ENCODE measurements around the gene ARSI. TPM values are rescaled to one million over a fixed set of nuclear protein-coding genes. Genes with fewer than 3 reads are reported as not detected.

ARSI gene
- total RNA-seq, 1 experiment from 2014 or later: 6.3 TPM

GRCh38 chr5:150346592-150346991 lies 43.9 kb upstream of the ARSI start:
- no TSS peak for BruUV-seq (replicated peaks)
- H2AFZ ChIP-seq (ENCODE audit: low read length): no peak overlapping the region
- H3K36me3 ChIP-seq (ENCODE audit: low read depth, low read length): no peaks in the 10 kb centered on the region
- no peak for DNase-seq
- H4K20me1 ChIP-seq (ENCODE audit: low read length): no peaks in the 10 kb centered on the region
- ChIA-PET CTCF (no interaction called here), POLR2A (ENCODE audit: unreplicated experiment) (no interaction called here)
- no peak for ATAC-seq
- no peaks in the 10 kb centered on the region for H3K9me3 ChIP-seq (ENCODE audit: low read length)
- no peak overlapping the region for H3K9ac ChIP-seq (ENCODE audit: low read length)
- peaks cover 5% of the 10 kb centered on the region for H3K4me1 ChIP-seq (ENCODE audit: insufficient read depth, low read length)
- H3K4me2 ChIP-seq (ENCODE audit: low read length): no peak overlapping the region
- no peaks in the 10 kb centered on the region for H3K79me2 ChIP-seq (ENCODE audit: low read length)
- TF ChIP-seq CTCF (conservative IDR thresholded peaks at IDR 0.05; ENCODE audit: low read depth, low read length) (no peak), EZH2 (IDR thresholded peaks at IDR 0.05; ENCODE audit: low read length, unreplicated experiment) (no peak), EZH2phosphoT487 (IDR thresholded peaks at IDR 0.05; ENCODE audit: borderline replicate concordance, low read length) (no peak)
- no peak overlapping the region for H3K4me3 ChIP-seq (ENCODE audit: low read length)
- no peak overlapping the region for H3K27ac ChIP-seq (ENCODE audit: low read length)
- no peaks in the 10 kb centered on the region for H3F3A ChIP-seq (ENCODE audit: low read length, unreplicated experiment)
- H3K9me2 ChIP-seq (replicated peaks; ENCODE audit: low read length): no peaks in the 10 kb centered on the region
- H3K27me3 ChIP-seq (ENCODE audit: low read length): no peaks in the 10 kb centered on the region
- intact Hi-C loops (cut with micrococcal nuclease): no loop called here

GRCh38 chr5:150345716-150346115 lies 43.0 kb upstream of the ARSI start:
- Histone ChIP-seq H3K27ac (ENCODE audit: low read length) (no peak overlapping the region), H3K27me3 (ENCODE audit: low read length) (no peaks in the 10 kb centered on the region), H3K9me3 (ENCODE audit: low read length) (no peaks in the 10 kb centered on the region), H3K4me2 (ENCODE audit: low read length) (no peak overlapping the region), H4K20me1 (ENCODE audit: low read length) (no peaks in the 10 kb centered on the region), H3K9me2 (replicated peaks; ENCODE audit: low read length) (no peaks in the 10 kb centered on the region), H3K36me3 (ENCODE audit: low read depth, low read length) (no peaks in the 10 kb centered on the region), H3K4me1 (ENCODE audit: insufficient read depth, low read length) (peaks cover 1% of the 10 kb centered on the region), H3K4me3 (ENCODE audit: low read length) (no peak overlapping the region), H2AFZ (ENCODE audit: low read length) (no peak overlapping the region), H3F3A (ENCODE audit: low read length, unreplicated experiment) (no peaks in the 10 kb centered on the region), H3K9ac (ENCODE audit: low read length) (no peak overlapping the region), H3K79me2 (ENCODE audit: low read length) (no peaks in the 10 kb centered on the region)
- BruUV-seq (replicated peaks): no TSS peak
- ChIA-PET POLR2A (ENCODE audit: unreplicated experiment) (no interaction called here), CTCF (no interaction called here)
- no peak for DNase-seq
- intact Hi-C loops (cut with micrococcal nuclease): no loop called here
- no peak for TF ChIP-seq EZH2phosphoT487 (IDR thresholded peaks at IDR 0.05; ENCODE audit: borderline replicate concordance, low read length)
- TF ChIP-seq CTCF (conservative IDR thresholded peaks at IDR 0.05; ENCODE audit: low read depth, low read length): no peak
- TF ChIP-seq EZH2 (IDR thresholded peaks at IDR 0.05; ENCODE audit: low read length, unreplicated experiment): no peak
- no peak for ATAC-seq

- no peaks in the 10 kb centered on the region for H3F3A ChIP-seq (ENCODE audit: low read length, unreplicated experiment)
- no peak for ATAC-seq
- H3K9ac ChIP-seq (ENCODE audit: low read length): no peak overlapping the region
- CTCF ChIA-PET: no interaction called here
- no peak overlapping the region for H2AFZ ChIP-seq (ENCODE audit: low read length)
- no peak overlapping the region for H3K4me2 ChIP-seq (ENCODE audit: low read length)
- H3K36me3 ChIP-seq (ENCODE audit: low read depth, low read length): no peaks in the 10 kb centered on the region
- H3K9me3 ChIP-seq (ENCODE audit: low read length): no peaks in the 10 kb centered on the region
- POLR2A ChIA-PET (ENCODE audit: unreplicated experiment): no interaction called here
- no peak overlapping the region for H3K27ac ChIP-seq (ENCODE audit: low read length)
- TF ChIP-seq CTCF (conservative IDR thresholded peaks at IDR 0.05; ENCODE audit: low read depth, low read length): no peak
- no peak for TF ChIP-seq EZH2phosphoT487 (IDR thresholded peaks at IDR 0.05; ENCODE audit: borderline replicate concordance, low read length)
- TF ChIP-seq EZH2 (IDR thresholded peaks at IDR 0.05; ENCODE audit: low read length, unreplicated experiment): no peak
- no peaks in the 10 kb centered on the region for H3K27me3 ChIP-seq (ENCODE audit: low read length)
- intact Hi-C loops (cut with micrococcal nuclease): no loop called here
- no peaks in the 10 kb centered on the region for H4K20me1 ChIP-seq (ENCODE audit: low read length)
- H3K4me3 ChIP-seq (ENCODE audit: low read length): no peak overlapping the region
- no TSS peak for BruUV-seq (replicated peaks)
- H3K4me1 ChIP-seq (ENCODE audit: insufficient read depth, low read length): no peaks in the 10 kb centered on the region
- no peak for DNase-seq
- H3K9me2 ChIP-seq (replicated peaks; ENCODE audit: low read length): no peaks in the 10 kb centered on the region
- no peaks in the 10 kb centered on the region for H3K79me2 ChIP-seq (ENCODE audit: low read length)
These were observed 41.4 kb upstream of the ARSI start for GRCh38 chr5:150343994-150344631.

Measured in PC-3 (cell line).